Caco-2 (cell line): ENCODE measurements around the gene TRIM17. TPM values are rescaled to one million over a fixed set of nuclear protein-coding genes. Genes with fewer than 3 reads are reported as not detected.
A peak's percentile ranks its signal among the peaks of the same experiment; 100 is the strongest.

ENCODE experiments used
- BruUV-seq: library from RNA; stranded (reverse); fragments of 400-500 nt; replicated peaks from 2 replicates; lab custom pipeline; 2021; lab: Mats Ljungman, UMichigan
- CTCF ChIA-PET: fragments of 300-600 bp; sonication (Branson Sonifier 250); formaldehyde crosslinking; loops from one replicate; lab custom pipeline; 2022; ENCODE audit warnings: antibody characterized with exemption; lab: Charles Lee
- POLR2A ChIA-PET: fragments of 300-600 bp; sonication (Branson Sonifier 250); formaldehyde crosslinking; loops from one replicate; lab custom pipeline; 2022; ENCODE audit warnings: antibody characterized with exemption; lab: Charles Lee
- DNase-seq, 2 experiments: peaks; one replicate each; pipeline versions ENCODE4 v3.0.0 to v3.0.0-alpha.2; 2020 to 2022
- H3K27me3 ChIP-seq: replicated peaks from 2 replicates; pipeline ENCODE4 v1.6.0; 2011; ENCODE audit warnings: low read length; ENCODE audit not compliant: control insufficient read depth, insufficient read depth
- H3K36me3 ChIP-seq: 2 replicates; pipeline ENCODE4 v1.5.1; 2011; ENCODE audit warnings: low read length; ENCODE audit not compliant: control insufficient read depth, insufficient read depth
- H3K4me1 ChIP-seq: fragments of 250-450 bp; sonication (Bioruptor Pico); 2 replicates; pipeline ENCODE4 v1.5.1; 2020; ENCODE audit warnings: mild to moderate bottlenecking
- H3K4me3 ChIP-seq: 2 replicates; pipeline ENCODE4 v1.5.1; 2011; ENCODE audit warnings: low read depth, mild to moderate bottlenecking, control low read depth, low read length
- H3K9me3 ChIP-seq: fragments of 250-450 bp; sonication (Bioruptor Pico); 2 replicates; pipeline ENCODE4 v1.5.1; 2020; ENCODE audit warnings: mild to moderate bottlenecking, moderate library complexity
- H3K27ac Mint-ChIP-seq: one replicate; pipeline ENCODE4 v1.8.0; 2022; ENCODE audit warnings: mixed read lengths; ENCODE audit not compliant: unreplicated experiment
- H3K27me3 Mint-ChIP-seq: one replicate; pipeline ENCODE4 v1.8.0; 2022; ENCODE audit warnings: mixed read lengths; ENCODE audit not compliant: insufficient read depth, unreplicated experiment
- H3K36me3 Mint-ChIP-seq: one replicate; pipeline ENCODE4 v1.8.0; 2022; ENCODE audit warnings: mild to moderate bottlenecking, mixed read lengths; ENCODE audit not compliant: insufficient read depth, unreplicated experiment
- H3K4me1 Mint-ChIP-seq: one replicate; pipeline ENCODE4 v1.8.0; 2022; ENCODE audit warnings: low read depth, mixed read lengths; ENCODE audit not compliant: unreplicated experiment
- H3K4me3 Mint-ChIP-seq: one replicate; pipeline ENCODE4 v1.8.0; 2022; ENCODE audit warnings: mild to moderate bottlenecking, moderate library complexity, mixed read lengths; ENCODE audit not compliant: unreplicated experiment
- H3K9me3 Mint-ChIP-seq: one replicate; pipeline ENCODE4 v1.8.0; 2022; ENCODE audit warnings: mixed read lengths; ENCODE audit not compliant: unreplicated experiment
- CTCF ChIP-seq, 2 experiments: fragments of 200-600 bp in 1 of 2; IDR thresholded peaks; 1 replicate in 1 of 2; 2 replicates in 1 of 2; pipeline versions ENCODE4 v1.5.1 to v1.8.0; 2011 to 2022; ENCODE audit warnings: antibody characterized with exemption in 1 of 2, control low read depth in 1 of 2, inconsistent platforms in 1 of 2, low read depth in 1 of 2, low read length in 1 of 2, mild to moderate bottlenecking in 1 of 2, moderate library complexity in 1 of 2; ENCODE audit not compliant: insufficient read depth in 1 of 2, severe bottlenecking in 1 of 2, unreplicated experiment in 1 of 2
- intact Hi-C: fragments of 100-400 bp; cut with micrococcal nuclease; formaldehyde crosslinking; loops from one replicate; pipeline ENCODE4 v1.10.0; 2022; ENCODE audit not compliant: unreplicated experiment
- total RNA-seq: library from RNA; stranded (reverse); gene quantifications from 2 replicates; pipeline ENCODE4 v1.2.3, GENCODE V29; 2022

Gene TRIM17
- total RNA-seq, 1 experiment from 2014 or later, result 4.0 TPM

GRCh38 chr1:228407106-228408040 lies 9.3 kb downstream of the TRIM17 start:
- peak in 1 of 2 experiments; percentile 48 for DNase-seq
- no peak for TF ChIP-seq CTCF (IDR thresholded peaks at IDR 0.05; ENCODE audit: insufficient read depth in 1 of 2, low read depth in 1 of 2, low read length in 1 of 2, severe bottlenecking in 1 of 2, unreplicated experiment in 1 of 2)
- intact Hi-C loops, result loop anchor here (1.0 kb wide), 2 partner anchors 26 to 50 kb away; a partner anchor contains a TSS
- peaks cover 52% of the 10 kb centered on the region for H3K36me3 Mint-ChIP-seq
- Histone ChIP-seq H3K27me3 (no peaks in the 10 kb centered on the region), H3K36me3 (peaks cover 6% of the 10 kb centered on the region), H3K9me3 (no peaks in the 10 kb centered on the region), H3K4me1 (peaks cover 26% of the 10 kb centered on the region), H3K4me3 (peak overlapping the region; percentile 99)
- H3K27ac Mint-ChIP-seq, result peak overlapping the region; percentile 93
- H3K9me3 Mint-ChIP-seq, result no peaks in the 10 kb centered on the region
- ChIA-PET POLR2A (interaction anchor here (0.6 to 2.1 kb wide), 16 partner anchors 9 to 325 kb away, joined by 3 to 31 read pairs (median 6); partner anchors contain the start of gene ARF1), CTCF (interaction anchor here (0.6 to 1.9 kb wide), 8 partner anchors 14 to 655 kb away, joined by 3 to 10 read pairs (median 7); a partner anchor contains a TSS)
- BruUV-seq, result TSS peak; percentile 55
- no peaks in the 10 kb centered on the region for H3K27me3 Mint-ChIP-seq
- peaks cover 20% of the 10 kb centered on the region for H3K4me1 Mint-ChIP-seq
- H3K4me3 Mint-ChIP-seq, result peak overlapping the region; percentile 95

GRCh38 chr1:228405979-228406228 lies 10.8 kb downstream of the TRIM17 start:
- Histone ChIP-seq H3K4me3 (peak overlapping the region; percentile 99), H3K36me3 (peaks cover 6% of the 10 kb centered on the region), H3K27me3 (no peaks in the 10 kb centered on the region), H3K9me3 (no peaks in the 10 kb centered on the region), H3K4me1 (peaks cover 26% of the 10 kb centered on the region)
- peak overlapping the region; percentile 95 for H3K4me3 Mint-ChIP-seq
- no peaks in the 10 kb centered on the region for H3K9me3 Mint-ChIP-seq
- ChIA-PET POLR2A (interaction anchor here (1.5 to 2.1 kb wide), 2 partner anchors 16 to 51 kb away, joined by 4 to 14 read pairs; a partner anchor contains a TSS), CTCF (interaction anchor here (1.9 kb wide), 1 partner anchor 27 kb away, joined by 7 read pairs; no protein-coding TSS in a partner anchor)
- intact Hi-C loops, result no loop called here
- no peaks in the 10 kb centered on the region for H3K27me3 Mint-ChIP-seq
- peaks cover 20% of the 10 kb centered on the region for H3K4me1 Mint-ChIP-seq
- BruUV-seq, result no TSS peak
- no peak for TF ChIP-seq CTCF (IDR thresholded peaks at IDR 0.05; ENCODE audit: insufficient read depth in 1 of 2, low read depth in 1 of 2, low read length in 1 of 2, severe bottlenecking in 1 of 2, unreplicated experiment in 1 of 2)
- no peak for DNase-seq
- H3K36me3 Mint-ChIP-seq, result peaks cover 58% of the 10 kb centered on the region
- H3K27ac Mint-ChIP-seq, result peak overlapping the region; percentile 93

- no peak for DNase-seq
- BruUV-seq, result no TSS peak
- Histone ChIP-seq H3K27me3 (no peaks in the 10 kb centered on the region), H3K4me3 (peak overlapping the region; percentile 99), H3K36me3 (peaks cover 6% of the 10 kb centered on the region), H3K4me1 (peaks cover 26% of the 10 kb centered on the region), H3K9me3 (no peaks in the 10 kb centered on the region)
- ChIA-PET POLR2A (interaction anchor here (0.8 to 2.1 kb wide), 3 partner anchors 16 to 52 kb away, joined by 3 to 14 read pairs (median 4); a partner anchor contains a TSS), CTCF (no interaction called here)
- H3K4me3 Mint-ChIP-seq, result peak overlapping the region; percentile 95
- peaks cover 59% of the 10 kb centered on the region for H3K36me3 Mint-ChIP-seq
- H3K4me1 Mint-ChIP-seq, result peaks cover 20% of the 10 kb centered on the region
- no peaks in the 10 kb centered on the region for H3K9me3 Mint-ChIP-seq
- peak overlapping the region; percentile 93 for H3K27ac Mint-ChIP-seq
- H3K27me3 Mint-ChIP-seq, result no peaks in the 10 kb centered on the region
- no peak for TF ChIP-seq CTCF (IDR thresholded peaks at IDR 0.05; ENCODE audit: insufficient read depth in 1 of 2, low read depth in 1 of 2, low read length in 1 of 2, severe bottlenecking in 1 of 2, unreplicated experiment in 1 of 2)
- intact Hi-C loops, result no loop called here
Measured at GRCh38 chr1:228405200-228405978, 11.3 kb downstream of the TRIM17 start.
